NCI-H2171 (cell line): Measurements from ENCODE around the gene OR6C1.
"Not testable (repeated sequence)": the region's sequence is repeated elsewhere in the genome, so short reads cannot be mapped to it uniquely, and the experiment has no call there.

Experiments
- DNase-seq: peaks from one replicate; lab custom pipeline; 2025; lab: John Stamatoyannopoulos, UW

Gene OR6C1

DNA sequence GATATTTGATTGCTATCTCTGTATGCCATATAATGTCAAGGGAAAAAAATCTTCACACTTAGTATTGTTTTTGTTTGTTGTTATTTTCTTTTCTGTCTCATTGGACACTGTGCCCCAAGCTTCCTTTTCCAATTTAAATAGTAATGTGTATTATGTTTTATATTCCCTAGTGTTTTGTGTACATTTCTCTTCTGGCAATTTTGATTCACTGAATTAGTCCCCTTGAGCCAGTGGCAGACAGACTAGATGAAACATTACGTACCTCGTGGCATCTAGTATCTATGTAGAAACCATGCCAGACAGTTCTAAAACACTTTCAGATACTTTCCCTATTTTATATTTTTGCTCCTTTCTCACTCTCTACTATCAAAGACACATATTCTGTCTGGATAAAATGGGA is at the start of gene OR6C1:
TSS of gene OR6C1 (plus strand) at position 301 of the 400 bp plus-strand sequence. CDS start 6,257 bp downstream, outside the sequence.
- no peak for DNase-seq

DNA sequence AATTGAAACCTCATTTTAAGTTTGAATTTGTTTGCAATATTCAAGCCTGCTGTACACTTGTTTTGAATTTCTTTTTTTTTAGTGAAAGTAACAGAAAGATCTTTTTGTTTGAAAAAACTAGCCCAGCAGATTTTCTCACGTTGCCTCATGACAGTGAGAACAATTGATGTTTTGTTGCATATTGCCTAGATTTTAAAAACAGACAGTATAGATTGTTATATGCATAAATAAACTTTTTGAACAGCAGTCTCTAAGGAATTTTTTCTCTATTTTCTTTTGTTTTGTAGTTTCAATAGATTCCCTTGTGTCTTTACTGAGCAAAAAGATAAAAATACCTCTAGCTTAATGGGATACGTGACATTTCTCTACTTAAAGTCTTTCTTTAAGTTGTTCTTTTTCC is 33.2 kb upstream of the OR6C1 start:
- no peak for DNase-seq

DNA sequence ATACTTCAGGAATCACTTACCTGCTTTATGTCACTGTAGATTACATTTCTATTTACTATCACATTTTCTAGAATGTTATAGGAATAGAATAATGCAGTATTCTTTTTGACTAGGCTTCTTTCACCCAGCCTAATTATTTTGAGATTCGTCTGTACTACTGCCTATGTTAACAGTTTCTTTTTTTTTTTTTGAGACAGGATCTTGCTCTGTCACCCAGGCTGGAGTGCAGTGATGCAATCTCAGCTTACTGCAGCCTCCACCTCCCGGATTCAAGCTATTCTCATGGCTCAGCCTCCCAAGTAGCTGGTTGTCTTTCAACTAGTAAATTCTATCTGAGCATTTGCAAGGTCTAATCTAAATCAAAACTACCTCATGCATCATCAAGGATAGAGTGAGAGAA is 24.1 kb upstream of the OR6C1 start:
- DNase-seq: no peak

- DNase-seq: no peak
These were observed 17.7 kb upstream of the OR6C1 start, which contains the start of gene OR6C6 for GRCh38 chr12:55296469-55296868. OR6C6 (minus strand) TSS chr12:55296569; CDS start chr12:55295232, 1,337 bp downstream.

DNA sequence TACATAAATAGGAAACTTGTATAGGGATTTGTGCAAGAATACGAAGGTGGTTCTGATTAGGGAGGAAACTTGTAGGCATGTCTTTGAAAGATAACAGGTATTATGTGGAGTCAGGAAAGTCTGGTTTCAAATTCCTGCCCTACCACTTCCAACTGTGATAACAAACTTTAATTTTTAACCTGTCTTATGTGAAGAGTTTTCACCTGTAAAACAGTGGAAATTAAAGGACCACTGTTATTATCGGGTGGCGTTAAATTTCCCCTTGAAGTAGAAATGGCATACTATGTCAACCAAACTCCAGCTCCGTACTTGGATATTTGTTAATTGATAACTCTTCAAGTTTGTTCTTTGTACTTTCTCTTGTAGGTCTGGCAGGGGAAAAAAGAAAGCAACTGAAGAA is 6.1 kb downstream of the OR6C1 start:
- DNase-seq: no peak

GRCh38 chr12:55325801-55326200 is 11.7 kb downstream of the OR6C1 start:
- DNase-seq: not testable (repeated sequence)

DNA sequence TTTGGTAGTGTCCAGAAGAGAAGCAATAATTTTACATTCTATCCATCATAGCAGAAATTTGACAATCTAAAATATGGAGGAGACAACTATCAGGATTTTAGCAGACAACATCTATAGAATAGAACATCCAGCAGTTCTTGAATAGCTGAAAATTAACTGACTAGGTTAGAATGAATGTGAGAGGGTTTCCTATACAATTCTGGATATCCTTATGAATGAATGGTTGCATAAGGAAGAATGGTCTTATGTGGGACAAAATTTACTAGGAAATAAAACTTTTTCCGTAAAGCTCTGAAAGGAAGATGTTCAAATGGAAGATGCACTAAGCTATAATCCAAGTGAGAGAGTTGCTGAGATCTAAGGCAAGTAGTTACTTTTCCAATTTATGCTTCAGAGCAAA is 16.3 kb downstream of the OR6C1 start, which contains the start of gene OR6C3:
TSS of gene OR6C3 (plus strand) at position 301 of the 400 bp plus-strand sequence. CDS start 955 bp downstream, outside the sequence.
- DNase-seq: no peak

GRCh38 chr12:55336002-55336401 is 21.9 kb downstream of the OR6C1 start:
- no peak for DNase-seq

DNA sequence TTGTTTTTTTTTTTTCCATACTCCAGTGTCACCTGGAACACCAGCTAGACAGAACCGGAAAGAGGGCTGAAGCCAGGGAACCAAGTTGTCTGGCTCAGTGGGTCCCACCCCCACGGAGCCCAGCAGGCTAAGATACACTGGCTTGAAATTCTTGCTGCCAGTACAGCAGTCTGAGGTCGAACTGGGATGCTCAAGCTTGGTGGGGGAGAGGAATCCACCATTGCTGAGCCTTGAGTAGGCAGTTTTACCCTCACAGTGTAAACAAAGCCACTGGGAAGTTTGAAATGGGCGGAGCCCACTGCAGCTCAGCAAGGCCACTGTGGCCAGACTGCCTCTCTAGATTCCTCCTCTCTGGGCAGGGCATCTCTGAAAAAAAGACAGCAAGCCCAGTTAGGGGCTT is 41.2 kb downstream of the OR6C1 start:
- DNase-seq: not testable (repeated sequence)

- DNase-seq: no peak
These were observed 48.5 kb downstream of the OR6C1 start, which contains the start of gene OR6C75 for GRCh38 chr12:55362675-55363074. OR6C75 (plus strand) TSS chr12:55362975; CDS start chr12:55365111, 2,136 bp downstream.

- no peak for DNase-seq
These were observed 50.9 kb downstream of the OR6C1 start for GRCh38 chr12:55365086-55365485.
